D721Med (cell line): Measurements from ENCODE around the gene ARHGEF1.

Experiments used
- DNase-seq: peaks from one replicate; pipeline ENCODE4 v3.0.0; 2011; ENCODE audit warnings: low spot score; ENCODE audit not compliant: insufficient read length
- FAIRE-seq: peaks from 2 replicates; lab custom pipeline; 2011; peaks lifted over from hg19 to GRCh38; lab: Jason Lieb, UNC
- CTCF ChIP-seq: IDR thresholded peaks from 2 replicates; pipeline ENCODE4 v1.5.1; 2012; ENCODE audit warnings: mild to moderate bottlenecking, control low read depth; ENCODE audit not compliant: insufficient read depth; ENCODE audit errors: missing control alignments

Gene ARHGEF1

DNA sequence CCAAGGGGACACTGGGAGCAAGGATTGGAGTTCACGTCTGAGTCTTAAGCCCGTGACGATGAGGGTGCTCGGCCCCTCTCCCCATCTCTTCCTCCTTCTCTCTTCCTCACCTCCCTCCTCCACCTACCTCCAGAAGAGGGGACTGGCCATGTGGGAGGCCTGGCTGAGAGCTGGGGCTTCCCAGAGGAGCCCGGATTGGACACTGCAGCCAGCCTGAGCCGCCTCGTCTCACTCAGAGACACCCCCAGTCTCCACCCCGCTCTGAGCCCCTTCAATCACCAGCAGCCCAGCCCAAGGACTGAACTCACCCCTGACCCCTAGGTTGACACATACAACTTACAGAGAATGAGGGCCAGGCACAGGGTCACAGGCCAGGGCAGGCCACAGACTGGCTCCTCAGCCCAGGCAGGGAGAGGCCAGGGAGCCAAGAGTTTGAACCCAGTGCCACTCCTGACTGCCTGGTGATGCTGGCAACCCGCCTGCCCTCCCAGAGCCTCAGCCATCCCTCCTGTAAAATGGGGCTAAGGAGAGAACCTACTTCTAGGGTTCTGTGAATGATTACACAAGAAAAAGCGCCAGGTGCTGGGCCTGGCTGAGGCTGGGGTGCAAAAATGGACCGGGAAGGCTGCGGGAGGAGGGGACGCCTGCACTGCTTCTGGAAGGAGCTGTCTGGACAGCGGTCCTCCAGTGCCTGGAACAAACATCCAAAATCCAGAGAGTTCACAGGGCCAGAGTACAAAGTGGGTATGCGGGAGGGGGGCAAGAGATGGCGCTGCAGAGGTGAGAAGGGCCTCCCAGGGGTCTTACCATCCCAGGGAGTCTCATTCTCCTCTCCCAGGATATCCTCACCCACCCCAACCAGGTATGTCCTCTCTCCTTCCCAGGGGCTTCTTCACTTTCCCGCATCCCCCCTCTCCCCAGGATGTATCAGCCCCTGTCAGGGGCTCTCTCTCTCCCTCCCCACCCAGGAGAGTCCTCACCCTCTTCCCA is 4.8 kb upstream of the ARHGEF1 start:
- TF ChIP-seq CTCF = no peak
- FAIRE-seq = no peak
- DNase-seq = no peak

DNA sequence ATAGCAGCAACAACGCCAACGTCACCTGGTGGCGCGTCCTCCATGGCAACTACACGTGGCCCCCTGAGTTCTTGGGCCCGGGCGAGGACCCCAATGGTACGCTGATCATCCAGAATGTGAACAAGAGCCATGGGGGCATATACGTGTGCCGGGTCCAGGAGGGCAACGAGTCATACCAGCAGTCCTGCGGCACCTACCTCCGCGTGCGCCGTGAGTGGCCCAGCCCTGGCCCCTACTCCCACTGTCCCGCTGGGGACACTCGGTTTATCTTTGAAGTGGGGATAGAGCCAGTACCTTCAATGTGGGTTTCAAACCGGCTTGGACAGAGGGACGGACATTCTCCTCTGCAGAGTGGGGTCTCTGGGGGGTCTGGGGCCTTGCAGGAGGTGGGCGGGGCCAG is 3.9 kb upstream of the ARHGEF1 start:
- TF ChIP-seq CTCF = no peak
- no peak for DNase-seq
- FAIRE-seq = no peak

DNA sequence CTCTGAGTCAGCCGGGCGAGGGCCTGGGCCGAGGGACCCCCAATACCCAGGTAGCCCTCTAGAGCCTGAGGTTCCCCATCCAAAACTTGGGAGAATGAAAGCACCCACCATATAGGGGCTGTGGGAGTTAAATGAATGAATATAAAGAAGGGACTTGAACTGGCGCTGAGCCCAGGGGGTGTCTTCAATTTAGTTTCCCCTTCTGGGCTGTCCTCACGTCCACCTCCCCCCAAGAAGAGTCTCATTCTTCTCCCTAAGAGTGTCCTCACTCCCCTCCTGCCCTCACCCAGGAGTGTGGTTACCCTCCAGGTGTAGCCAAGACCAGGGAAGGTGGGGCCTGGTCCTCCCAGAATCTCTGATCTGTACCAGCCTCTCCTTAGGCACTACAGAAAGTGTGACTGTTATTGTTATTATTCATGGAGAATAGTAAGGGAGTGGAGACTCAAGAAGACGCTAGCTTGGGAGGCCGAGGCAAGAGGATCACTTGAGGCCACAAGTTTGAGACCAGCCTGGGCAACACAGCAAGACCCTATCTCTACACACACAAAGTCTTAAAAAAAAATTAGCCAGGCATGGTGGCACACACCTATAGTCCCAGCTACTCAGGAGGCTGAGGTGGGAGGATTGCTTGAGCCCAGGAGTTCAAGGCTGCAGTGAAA is 3.2 kb upstream of the ARHGEF1 start:
- no peak for TF ChIP-seq CTCF
- no peak for FAIRE-seq
- no peak for DNase-seq

- FAIRE-seq (no peak), DNase-seq (no peak)
- no peak for TF ChIP-seq CTCF
Observed at GRCh38 chr19:41880329-41880708, 2.7 kb upstream of the ARHGEF1 start.

GRCh38 chr19:41883463-41883820 is 458 bp downstream of the ARHGEF1 start:
- no peak for DNase-seq
- no peak for FAIRE-seq
- no peak for TF ChIP-seq CTCF

DNA sequence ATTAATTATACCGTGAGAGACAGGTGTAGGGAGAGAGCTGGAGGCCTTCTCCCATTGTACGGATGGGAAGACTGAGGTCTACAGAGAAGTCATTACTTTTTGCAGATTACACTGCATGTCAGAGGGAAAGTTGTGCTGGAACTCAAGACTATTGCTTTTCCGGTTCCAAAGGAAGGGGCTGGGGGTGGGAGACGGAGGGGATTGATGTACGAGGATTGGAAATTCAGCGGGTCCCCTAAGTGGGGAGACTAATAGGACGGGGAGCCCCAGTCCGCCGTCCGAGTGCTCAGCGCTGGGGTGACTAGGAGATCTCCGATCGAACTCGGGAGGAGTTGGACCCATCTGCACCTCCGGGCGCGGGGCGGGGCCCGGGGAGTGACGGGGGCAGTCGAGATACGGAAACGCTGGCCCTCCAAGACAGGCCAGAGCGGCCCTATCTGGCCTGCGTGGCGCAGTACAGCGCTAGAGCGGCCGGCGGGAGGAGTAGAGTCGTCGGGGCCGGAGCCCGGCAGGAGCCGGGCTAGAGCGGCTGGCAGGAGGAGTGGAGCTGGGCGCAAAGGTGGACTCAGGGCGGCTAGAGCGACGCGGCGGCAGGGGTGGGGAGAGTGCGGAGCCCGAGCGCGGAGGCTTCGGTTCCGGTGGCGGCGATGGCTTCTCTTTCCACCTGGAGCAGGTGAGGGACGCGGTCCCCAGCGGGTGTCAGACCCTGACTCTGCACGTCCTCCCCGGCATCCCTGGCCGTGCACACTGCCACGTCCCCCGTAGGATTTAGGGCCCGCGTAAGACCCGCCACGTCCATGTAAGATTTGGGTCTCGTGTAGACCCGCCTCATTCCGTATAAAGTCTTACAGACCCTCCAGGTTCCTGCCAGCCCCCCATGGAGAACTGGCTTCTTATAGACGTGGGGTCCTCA is 1.1 kb downstream of the ARHGEF1 start:
- TF ChIP-seq CTCF = no peak
- DNase-seq = peak; percentile 99
- FAIRE-seq = no peak
